CD4-positive, alpha-beta T cell treated with Interleukin-4 for 1 hour (primary cell): ENCODE results near the gene CCM2L.
A peak's percentile ranks its signal among the peaks of the same experiment; 100 is the strongest.

Source experiments
- DNase-seq, 2 donors: peaks; one replicate each; pipeline ENCODE4 v3.0.0-alpha.2; 2020 to 2022

The CCM2L gene

DNA sequence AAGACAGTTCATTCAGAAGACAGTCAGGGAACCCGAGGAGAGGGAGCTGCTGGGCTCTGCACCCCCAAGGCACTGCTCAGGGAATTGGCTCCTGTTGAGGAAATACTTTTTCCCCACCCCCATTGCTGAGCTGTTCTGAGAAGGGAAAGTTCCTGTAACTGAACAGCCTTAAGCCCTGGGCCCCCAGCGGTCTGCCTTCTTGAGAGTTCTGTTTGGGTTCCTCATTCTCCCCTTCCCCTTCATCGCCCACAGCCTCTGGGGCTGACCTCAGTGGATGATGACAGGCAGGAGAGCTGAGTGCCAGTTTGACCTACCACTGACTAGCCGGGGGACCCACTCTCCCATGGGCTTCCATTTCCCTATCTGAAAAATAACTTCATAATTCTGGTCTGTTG, 52.5 kb downstream of the CCM2L start:
- DNase-seq = peak in 1 of 2 donors; percentile 72

DNA sequence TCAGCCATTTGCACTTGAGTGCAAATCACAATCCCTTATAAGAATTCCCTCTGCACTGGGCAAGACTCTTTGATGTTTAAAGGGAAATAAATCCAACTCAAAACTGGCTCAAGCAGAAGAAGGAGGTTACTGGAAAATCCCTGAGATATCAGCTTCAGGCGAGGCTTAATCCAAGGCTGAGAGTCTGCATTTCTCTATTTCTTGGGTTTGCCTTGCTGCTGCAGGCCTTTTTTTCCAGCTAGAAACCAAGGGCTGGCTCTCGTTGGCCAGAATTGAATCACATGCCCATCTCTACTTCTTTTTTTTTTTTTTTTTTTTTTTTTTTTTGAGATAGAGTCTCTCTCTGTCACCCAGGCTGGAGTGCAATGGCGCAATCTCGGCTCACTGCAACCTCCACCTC, 53.5 kb downstream of the CCM2L start:
- peak in 1 of 2 donors; percentile 32 for DNase-seq

DNA sequence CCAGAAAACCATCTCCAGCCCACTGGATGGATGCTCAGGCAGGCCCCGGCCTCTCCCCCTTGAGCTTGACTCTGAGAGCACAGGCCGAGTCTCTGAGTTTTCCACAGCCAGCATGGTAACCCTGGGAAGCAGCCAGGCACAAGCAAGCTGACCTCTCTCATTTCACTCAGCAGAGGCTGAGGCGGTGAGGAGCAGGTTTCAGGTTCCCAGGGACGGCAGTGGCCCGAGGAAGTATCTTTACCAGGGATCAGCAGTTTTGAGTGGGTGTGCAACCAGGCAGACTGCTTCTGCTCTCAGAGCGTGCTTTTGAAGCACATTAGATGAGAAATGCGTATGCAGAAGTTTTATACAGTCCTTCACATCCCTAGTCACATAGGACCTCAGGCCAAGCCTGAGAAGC, 54.4 kb downstream of the CCM2L start:
- no peak for DNase-seq

- peak in 1 of 2 donors; percentile 19 for DNase-seq
Measured at GRCh38 chr20:32067234-32067821, 57.1 kb downstream of the CCM2L start.

GRCh38 chr20:32068174-32068573, 57.9 kb downstream of the CCM2L start:
- no peak for DNase-seq

DNA sequence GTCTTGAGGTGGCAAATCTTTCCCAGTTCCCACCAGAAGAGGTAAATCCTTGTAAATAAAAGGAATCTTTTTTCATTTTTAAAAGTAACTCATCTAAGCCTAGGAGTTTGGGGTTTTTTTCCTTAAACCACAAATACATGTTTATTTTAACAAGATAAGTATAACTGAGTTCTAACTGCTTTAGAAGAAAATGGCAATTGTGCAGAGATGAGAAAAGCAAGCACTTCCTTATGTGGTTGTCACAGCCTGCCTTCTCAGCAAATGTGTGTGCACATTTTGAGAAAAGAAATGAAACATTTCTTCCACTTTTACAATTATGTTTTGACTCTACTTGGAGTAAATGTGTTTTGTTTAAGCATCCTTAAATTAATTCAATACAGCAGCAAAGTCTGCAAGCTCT, 59.5 kb downstream of the CCM2L start:
- no peak for DNase-seq

DNA sequence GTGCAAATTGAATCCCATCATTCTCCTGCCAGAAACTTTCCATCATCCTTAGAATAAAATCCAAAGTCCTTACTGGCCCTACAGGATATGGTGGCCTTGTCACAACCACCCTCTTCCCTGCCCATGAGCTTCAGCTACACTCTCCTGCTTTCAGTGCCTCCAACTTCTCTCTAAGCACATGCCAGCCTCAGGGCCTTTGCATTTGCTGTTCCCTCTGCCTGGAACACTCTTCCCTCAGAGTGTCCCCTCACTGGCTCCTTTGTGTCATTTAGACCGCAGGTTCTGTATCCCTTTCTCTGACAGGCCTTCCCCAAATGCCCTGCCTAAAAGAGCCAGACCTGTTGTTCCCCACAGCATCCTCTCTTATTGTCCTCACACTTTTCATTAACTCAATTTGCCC, 60.0 kb downstream of the CCM2L start:
- no peak for DNase-seq

GRCh38 chr20:32070690-32071213, 60.5 kb downstream of the CCM2L start:
- no peak for DNase-seq

- no peak for DNase-seq
Measured at GRCh38 chr20:32071395-32072167, 61.3 kb downstream of the CCM2L start.

GRCh38 chr20:32072168-32072750, 62.0 kb downstream of the CCM2L start:
- no peak for DNase-seq

DNA sequence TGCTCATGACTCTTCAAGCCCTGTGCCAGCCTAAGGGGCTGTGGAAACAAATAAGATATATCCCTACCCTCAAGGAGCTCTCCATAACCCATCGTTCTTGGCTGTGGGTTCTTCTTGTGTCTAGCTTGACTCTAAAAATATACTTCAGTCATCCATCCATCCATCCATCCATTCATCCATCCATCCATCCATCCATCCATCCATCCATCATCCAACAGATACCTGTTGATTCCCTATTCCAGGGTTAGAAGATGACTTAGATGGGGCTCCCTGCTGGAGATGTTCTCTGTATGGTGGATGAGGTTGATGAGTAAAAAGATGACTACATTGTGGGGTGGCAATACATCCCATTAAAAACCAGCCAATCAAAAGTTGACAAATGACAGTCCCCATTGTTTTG, 65.3 kb downstream of the CCM2L start:
- DNase-seq = no peak

DNA sequence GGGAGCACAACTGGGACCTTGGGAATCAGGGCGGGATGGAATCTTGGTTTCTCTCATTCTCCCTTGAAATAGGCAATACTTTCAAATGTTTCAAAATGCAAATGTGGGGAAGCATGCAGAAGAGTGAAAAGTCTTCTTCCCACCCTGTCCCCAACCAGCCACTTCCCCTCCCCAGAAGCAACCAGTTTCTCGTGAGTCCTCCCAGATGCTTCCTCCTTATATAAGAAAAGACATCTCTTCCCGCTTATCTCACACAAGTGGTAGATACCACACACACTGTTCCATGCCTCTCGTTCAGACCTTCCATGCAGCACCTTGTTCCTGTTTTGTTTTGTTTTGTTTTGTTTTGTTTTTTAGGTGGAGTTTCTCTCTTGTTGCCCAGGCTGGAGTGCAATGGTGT, 67.0 kb downstream of the CCM2L start:
- no peak for DNase-seq

- no peak for DNase-seq
Measured at GRCh38 chr20:32078322-32078721, 68.1 kb downstream of the CCM2L start.

DNA sequence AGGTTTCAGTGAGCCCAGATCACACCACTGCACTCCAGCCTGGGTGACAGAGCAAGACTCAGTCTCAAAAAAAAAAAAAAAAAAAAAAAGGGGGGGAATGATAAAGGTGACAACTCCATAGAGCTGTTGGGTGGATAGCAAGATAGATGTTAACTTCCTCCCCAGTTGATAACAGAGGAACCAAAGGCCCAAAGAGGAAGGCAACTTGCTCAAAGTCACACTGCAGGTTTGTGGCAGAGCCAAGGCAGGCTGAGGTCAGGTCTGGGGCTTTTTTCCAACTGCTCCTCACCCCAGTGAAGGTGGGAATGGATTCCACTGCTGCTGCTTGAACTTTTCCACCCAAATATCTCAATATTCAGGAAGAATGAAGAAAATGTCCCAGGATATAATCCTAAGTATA, 68.6 kb downstream of the CCM2L start:
- no peak for DNase-seq

DNA sequence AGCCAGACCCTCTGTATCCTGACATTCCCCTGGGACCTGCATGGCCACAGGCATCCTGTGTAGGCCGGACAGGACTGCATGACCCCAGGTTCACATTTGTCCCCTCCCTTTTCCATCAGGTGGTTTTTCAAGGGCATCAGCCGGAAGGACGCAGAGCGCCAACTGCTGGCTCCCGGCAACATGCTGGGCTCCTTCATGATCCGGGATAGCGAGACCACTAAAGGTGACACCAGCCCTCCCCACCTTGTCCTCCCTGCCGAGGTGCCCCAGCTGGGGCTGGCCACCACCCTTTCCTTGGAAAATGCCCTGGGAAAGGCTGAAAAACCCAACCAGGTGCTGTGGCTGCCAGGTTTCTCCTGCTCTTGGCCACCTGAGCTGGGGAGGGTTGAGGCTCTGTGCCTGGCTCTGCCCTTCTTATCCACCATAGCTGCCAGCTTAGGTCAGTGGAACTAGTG, 69.4 kb downstream of the CCM2L start:
- DNase-seq = no peak

- no peak for DNase-seq
Measured at GRCh38 chr20:32080783-32081182, 70.5 kb downstream of the CCM2L start.
